Kidney tubule cell (primary cell): ENCODE data around the gene OR5B21.

Experiments
- DNase-seq: peaks from one replicate; pipeline ENCODE4 v3.0.0-alpha.2; 2018; ENCODE audit warnings: low spot score

The OR5B21 gene

GRCh38 chr11:58508005-58508404 is at the start of gene OR5B21:
Gene OR5B21, minus strand, starts transcription at chr11:58508105. Its CDS starts 0 bp downstream, at chr11:58508105.
- DNase-seq: no peak

GRCh38 chr11:58549644-58550043 is 41.7 kb upstream of the OR5B21 start:
- no peak for DNase-seq

- no peak for DNase-seq
Observed at GRCh38 chr11:58546841-58547240, 38.9 kb upstream of the OR5B21 start.

GRCh38 chr11:58531865-58532341 is 24.0 kb upstream of the OR5B21 start:
- DNase-seq: no peak

GRCh38 chr11:58530236-58530635 is 22.3 kb upstream of the OR5B21 start:
- DNase-seq: no peak

GRCh38 chr11:58527429-58527828 is 19.5 kb upstream of the OR5B21 start:
- DNase-seq: no peak

GRCh38 chr11:58526721-58527120 is 18.8 kb upstream of the OR5B21 start:
- DNase-seq: no peak

GRCh38 chr11:58525037-58525614 is 17.2 kb upstream of the OR5B21 start:
- no peak for DNase-seq

- peak; percentile 80 for DNase-seq
Observed at GRCh38 chr11:58524232-58525036, 16.5 kb upstream of the OR5B21 start.

GRCh38 chr11:58513747-58514367 is 6.0 kb upstream of the OR5B21 start:
- peak; percentile 74 for DNase-seq

- no peak for DNase-seq
Observed at GRCh38 chr11:58511636-58512035, 3.7 kb upstream of the OR5B21 start.

GRCh38 chr11:58509748-58510147 is 1.8 kb upstream of the OR5B21 start:
- no peak for DNase-seq

- no peak for DNase-seq
Observed at GRCh38 chr11:58508814-58509213, 909 bp upstream of the OR5B21 start.

GRCh38 chr11:58507355-58507754 is 550 bp downstream of the OR5B21 start:
- no peak for DNase-seq

GRCh38 chr11:58506935-58507334 is 970 bp downstream of the OR5B21 start:
- no peak for DNase-seq

GRCh38 chr11:58505849-58506248 is 2.1 kb downstream of the OR5B21 start:
- no peak for DNase-seq

- DNase-seq: no peak
Observed at GRCh38 chr11:58504232-58504631, 3.7 kb downstream of the OR5B21 start.

GRCh38 chr11:58503361-58503856 is 4.5 kb downstream of the OR5B21 start:
- DNase-seq: peak; percentile 65

GRCh38 chr11:58502004-58502403 is 5.9 kb downstream of the OR5B21 start:
- DNase-seq: no peak

GRCh38 chr11:58498464-58498863 is 9.4 kb downstream of the OR5B21 start:
- no peak for DNase-seq

- no peak for DNase-seq
Observed at GRCh38 chr11:58497951-58498350, 10.0 kb downstream of the OR5B21 start.

GRCh38 chr11:58495906-58496305 is 12.0 kb downstream of the OR5B21 start:
- DNase-seq: no peak

GRCh38 chr11:58494101-58494500 is 13.8 kb downstream of the OR5B21 start:
- no peak for DNase-seq
